Neural cell (in vitro differentiated cells): Measurements from ENCODE around the gene BACE1-AS. TPM values are rescaled to one million over a fixed set of nuclear protein-coding genes. Genes with fewer than 3 reads are reported as not detected.

Experiments
- H2AFZ ChIP-seq: fragments of 200-600, 300-800 bp; sonication (generic), shearing (Covaris generic); 2 replicates; pipeline ENCODE4 v1.6.0; 2014; ENCODE audit warnings: low read depth, mild to moderate bottlenecking, antibody characterized with exemption, low read length, moderate library complexity
- H3F3A ChIP-seq: fragments of 200-600 bp; shearing (Covaris generic); 2 replicates; pipeline ENCODE4 v1.6.1; 2016; ENCODE audit warnings: mild to moderate bottlenecking, moderate library complexity, mixed read lengths, antibody characterized with exemption, low read length; ENCODE audit not compliant: insufficient read depth, poor library complexity, severe bottlenecking
- H3K27ac ChIP-seq: fragments of 200-600, 300-800 bp; sonication (generic), shearing (Covaris generic); 2 replicates; pipeline ENCODE4 v1.5.1; 2014; ENCODE audit warnings: mild to moderate bottlenecking, low read length, moderate library complexity
- H3K27me3 ChIP-seq: fragments of 300-800, 200-600 bp; sonication (generic), shearing (Covaris generic); 2 replicates; pipeline ENCODE4 v1.6.0; 2014; ENCODE audit warnings: mild to moderate bottlenecking, low read depth, low read length, moderate library complexity; ENCODE audit not compliant: insufficient read depth
- H3K36me3 ChIP-seq: fragments of 300-800, 200-600 bp; sonication (generic), shearing (Covaris generic); 2 replicates; pipeline ENCODE4 v1.5.1; 2014; ENCODE audit warnings: mild to moderate bottlenecking, antibody characterized with exemption, low read length, moderate library complexity; ENCODE audit not compliant: insufficient read depth
- H3K4me2 ChIP-seq: fragments of 300-800, 200-600 bp; sonication (generic), shearing (Covaris generic); 2 replicates; pipeline ENCODE4 v1.6.0; 2014; ENCODE audit warnings: mild to moderate bottlenecking, low read length
- H3K4me3 ChIP-seq: fragments of 300-800, 200-600 bp; sonication (generic), shearing (Covaris generic); 2 replicates; pipeline ENCODE4 v1.5.1; 2014; ENCODE audit warnings: mild to moderate bottlenecking, low read length, moderate library complexity
- H3K79me2 ChIP-seq: fragments of 200-600 bp; shearing (Covaris generic); replicated peaks from 2 replicates; pipeline ENCODE4 v1.6.0; 2014; ENCODE audit warnings: mild to moderate bottlenecking, low read length, moderate library complexity; ENCODE audit not compliant: insufficient read depth
- H3K9ac ChIP-seq: fragments of 300-800, 200-600 bp; sonication (generic), shearing (Covaris generic); 2 replicates; pipeline ENCODE4 v1.6.1; 2016; ENCODE audit warnings: mild to moderate bottlenecking, low read length, mixed read lengths
- H3K9me2 ChIP-seq: fragments of 200-600 bp; shearing (Covaris generic); 2 replicates; pipeline ENCODE4 v1.6.1; 2016; ENCODE audit warnings: mild to moderate bottlenecking, low read length, mixed read lengths; ENCODE audit not compliant: insufficient read depth
- H3K9me3 ChIP-seq: fragments of 200-600, 300-800 bp; sonication (generic), shearing (Covaris generic); 2 replicates; pipeline ENCODE4 v1.6.1; 2016; ENCODE audit warnings: mild to moderate bottlenecking, mixed run types, low read length, moderate library complexity, mixed read lengths
- H4K20me1 ChIP-seq: fragments of 200-600 bp; shearing (Covaris generic); 2 replicates; pipeline ENCODE4 v1.6.1; 2016; ENCODE audit warnings: mild to moderate bottlenecking, mixed run types; ENCODE audit not compliant: insufficient read depth
- EP300 ChIP-seq: fragments of 450-650 bp; conservative IDR thresholded peaks from 2 replicates; pipeline ENCODE4 v1.6.1; 2014; ENCODE audit warnings: antibody characterized with exemption, mild to moderate bottlenecking, moderate library complexity; ENCODE audit not compliant: poor library complexity, severe bottlenecking
- EZH2 ChIP-seq: fragments of 200-600, 300-800 bp; shearing (Covaris generic), sonication (generic); IDR thresholded peaks from 2 replicates; pipeline ENCODE4 v1.6.1; 2014; ENCODE audit warnings: antibody characterized with exemption, low read length, borderline replicate concordance, mild to moderate bottlenecking; ENCODE audit not compliant: insufficient read depth, poor library complexity, severe bottlenecking
- MXI1 ChIP-seq: fragments of 450-650 bp; conservative IDR thresholded peaks from 2 replicates; pipeline ENCODE4 v1.6.1; 2014; ENCODE audit warnings: antibody characterized with exemption, mild to moderate bottlenecking; ENCODE audit not compliant: poor library complexity, severe bottlenecking
- POLR2AphosphoS5 ChIP-seq: IDR thresholded peaks from 2 replicates; pipeline ENCODE4 v1.6.1; 2012
- RAD21 ChIP-seq: fragments of 450-650 bp; conservative IDR thresholded peaks from 2 replicates; pipeline ENCODE4 v1.6.1; 2014; ENCODE audit warnings: antibody characterized with exemption, mild to moderate bottlenecking, moderate library complexity
- SMC3 ChIP-seq: fragments of 450-650 bp; conservative IDR thresholded peaks from 2 replicates; pipeline ENCODE4 v1.6.1; 2014; ENCODE audit warnings: antibody characterized with exemption, mild to moderate bottlenecking, moderate library complexity; ENCODE audit not compliant: poor library complexity
- TAF1 ChIP-seq: IDR thresholded peaks from 2 replicates; pipeline ENCODE4 v1.6.1; 2012; ENCODE audit warnings: low read depth
- polyA plus RNA-seq: library from polyadenylated mRNA; depleted of rRNA; stranded (reverse); fragments of >200 nt; gene quantifications from 2 replicates; pipeline ENCODE4 v1.2.3, GENCODE V29; 2014
- TF ChIP-seq, protein P1 (sequence below): fragments of 450-650 bp; IDR thresholded peaks from 2 replicates; pipeline ENCODE4 v1.5.1; 2014; ENCODE audit warnings: antibody characterized with exemption, mild to moderate bottlenecking, moderate library complexity; ENCODE audit not compliant: poor library complexity, severe bottlenecking
- TF ChIP-seq, protein P2 (sequence below): IDR thresholded peaks from 2 replicates; pipeline ENCODE4 v1.6.1; 2012; ENCODE audit warnings: borderline replicate concordance

The BACE1-AS gene
- polyA plus RNA-seq, 1 donor from 2014 or later = 3.8 TPM

DNA sequence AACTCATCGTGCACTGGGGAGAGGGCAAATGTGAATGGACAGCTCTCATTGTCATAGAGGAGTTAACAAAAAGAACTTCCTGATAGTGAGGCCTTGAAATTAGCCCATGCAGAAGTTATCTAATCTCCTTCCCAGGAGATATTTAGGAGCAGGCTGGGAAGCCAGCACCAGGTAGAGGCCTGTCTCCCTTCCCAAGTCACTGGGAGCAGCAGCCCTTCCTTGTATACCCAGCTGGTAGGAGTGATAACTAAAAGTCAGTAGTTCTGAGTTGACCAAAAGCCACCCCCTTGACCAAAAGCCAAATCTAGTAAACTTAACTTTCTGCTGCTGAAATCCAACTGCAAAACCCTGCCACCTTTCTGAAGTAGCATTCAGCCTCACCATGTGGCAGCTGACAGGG lies 1.4 kb upstream of the BACE1-AS start:
- Histone ChIP-seq H3K27me3 (no peaks in the 10 kb centered on the region), H3F3A (no peaks in the 10 kb centered on the region), H3K9me3 (no peaks in the 10 kb centered on the region), H3K27ac (no peak overlapping the region), H4K20me1 (no peaks in the 10 kb centered on the region), H3K4me2 (no peak overlapping the region), H2AFZ (no peak overlapping the region), H3K9ac (no peak overlapping the region), H3K79me2 (no peaks in the 10 kb centered on the region), H3K9me2 (no peaks in the 10 kb centered on the region), H3K4me3 (no peak overlapping the region), H3K36me3 (no peaks in the 10 kb centered on the region)
- no peak for TF ChIP-seq TAF1
- TF ChIP-seq POLR2AphosphoS5 = no peak
- no peak for TF ChIP-seq SMC3
- no peak for TF ChIP-seq EZH2
- TF ChIP-seq, protein P1, sequence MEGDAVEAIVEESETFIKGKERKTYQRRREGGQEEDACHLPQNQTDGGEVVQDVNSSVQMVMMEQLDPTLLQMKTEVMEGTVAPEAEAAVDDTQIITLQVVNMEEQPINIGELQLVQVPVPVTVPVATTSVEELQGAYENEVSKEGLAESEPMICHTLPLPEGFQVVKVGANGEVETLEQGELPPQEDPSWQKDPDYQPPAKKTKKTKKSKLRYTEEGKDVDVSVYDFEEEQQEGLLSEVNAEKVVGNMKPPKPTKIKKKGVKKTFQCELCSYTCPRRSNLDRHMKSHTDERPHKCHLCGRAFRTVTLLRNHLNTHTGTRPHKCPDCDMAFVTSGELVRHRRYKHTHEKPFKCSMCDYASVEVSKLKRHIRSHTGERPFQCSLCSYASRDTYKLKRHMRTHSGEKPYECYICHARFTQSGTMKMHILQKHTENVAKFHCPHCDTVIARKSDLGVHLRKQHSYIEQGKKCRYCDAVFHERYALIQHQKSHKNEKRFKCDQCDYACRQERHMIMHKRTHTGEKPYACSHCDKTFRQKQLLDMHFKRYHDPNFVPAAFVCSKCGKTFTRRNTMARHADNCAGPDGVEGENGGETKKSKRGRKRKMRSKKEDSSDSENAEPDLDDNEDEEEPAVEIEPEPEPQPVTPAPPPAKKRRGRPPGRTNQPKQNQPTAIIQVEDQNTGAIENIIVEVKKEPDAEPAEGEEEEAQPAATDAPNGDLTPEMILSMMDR = no peak
- TF ChIP-seq EP300 = no peak
- TF ChIP-seq, protein P2, sequence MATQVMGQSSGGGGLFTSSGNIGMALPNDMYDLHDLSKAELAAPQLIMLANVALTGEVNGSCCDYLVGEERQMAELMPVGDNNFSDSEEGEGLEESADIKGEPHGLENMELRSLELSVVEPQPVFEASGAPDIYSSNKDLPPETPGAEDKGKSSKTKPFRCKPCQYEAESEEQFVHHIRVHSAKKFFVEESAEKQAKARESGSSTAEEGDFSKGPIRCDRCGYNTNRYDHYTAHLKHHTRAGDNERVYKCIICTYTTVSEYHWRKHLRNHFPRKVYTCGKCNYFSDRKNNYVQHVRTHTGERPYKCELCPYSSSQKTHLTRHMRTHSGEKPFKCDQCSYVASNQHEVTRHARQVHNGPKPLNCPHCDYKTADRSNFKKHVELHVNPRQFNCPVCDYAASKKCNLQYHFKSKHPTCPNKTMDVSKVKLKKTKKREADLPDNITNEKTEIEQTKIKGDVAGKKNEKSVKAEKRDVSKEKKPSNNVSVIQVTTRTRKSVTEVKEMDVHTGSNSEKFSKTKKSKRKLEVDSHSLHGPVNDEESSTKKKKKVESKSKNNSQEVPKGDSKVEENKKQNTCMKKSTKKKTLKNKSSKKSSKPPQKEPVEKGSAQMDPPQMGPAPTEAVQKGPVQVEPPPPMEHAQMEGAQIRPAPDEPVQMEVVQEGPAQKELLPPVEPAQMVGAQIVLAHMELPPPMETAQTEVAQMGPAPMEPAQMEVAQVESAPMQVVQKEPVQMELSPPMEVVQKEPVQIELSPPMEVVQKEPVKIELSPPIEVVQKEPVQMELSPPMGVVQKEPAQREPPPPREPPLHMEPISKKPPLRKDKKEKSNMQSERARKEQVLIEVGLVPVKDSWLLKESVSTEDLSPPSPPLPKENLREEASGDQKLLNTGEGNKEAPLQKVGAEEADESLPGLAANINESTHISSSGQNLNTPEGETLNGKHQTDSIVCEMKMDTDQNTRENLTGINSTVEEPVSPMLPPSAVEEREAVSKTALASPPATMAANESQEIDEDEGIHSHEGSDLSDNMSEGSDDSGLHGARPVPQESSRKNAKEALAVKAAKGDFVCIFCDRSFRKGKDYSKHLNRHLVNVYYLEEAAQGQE = no peak
- TF ChIP-seq MXI1 = no peak
- no peak for TF ChIP-seq RAD21

DNA sequence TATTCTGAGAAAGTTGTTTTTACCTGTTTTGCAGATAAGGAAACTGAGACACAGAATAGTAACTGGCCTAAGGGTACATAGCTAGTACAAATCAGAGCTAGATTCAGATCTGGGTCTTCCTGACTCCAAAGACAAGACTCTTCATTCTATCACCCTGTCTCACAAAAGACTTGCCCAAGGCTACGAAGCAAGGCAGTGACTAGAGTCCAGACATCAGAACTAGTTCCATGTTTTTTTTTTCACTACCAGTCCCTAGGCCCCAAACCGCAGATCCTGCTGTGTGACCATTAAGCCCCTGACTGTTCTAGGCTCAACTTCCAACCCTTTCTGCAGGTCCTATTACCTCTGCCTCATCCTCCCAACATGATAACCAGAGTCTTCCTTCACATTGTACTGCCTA lies 1.5 kb downstream of the BACE1-AS start:
- H3K4me3 ChIP-seq = no peak overlapping the region
- no peaks in the 10 kb centered on the region for H4K20me1 ChIP-seq
- H2AFZ ChIP-seq = no peak overlapping the region
- H3K36me3 ChIP-seq = no peaks in the 10 kb centered on the region
- no peak overlapping the region for H3K27ac ChIP-seq
- H3K9me2 ChIP-seq = no peaks in the 10 kb centered on the region
- H3K9me3 ChIP-seq = no peaks in the 10 kb centered on the region
- no peak overlapping the region for H3K9ac ChIP-seq
- TF ChIP-seq, protein P2 = no peak
- TF ChIP-seq SMC3 (no peak), EZH2 (no peak), RAD21 (no peak), POLR2AphosphoS5 (no peak), EP300 (no peak), TAF1 (no peak), MXI1 (no peak)
- TF ChIP-seq, protein P1 = no peak
- H3K79me2 ChIP-seq = no peaks in the 10 kb centered on the region
- no peak overlapping the region for H3K4me2 ChIP-seq
- H3K27me3 ChIP-seq = no peaks in the 10 kb centered on the region
- no peaks in the 10 kb centered on the region for H3F3A ChIP-seq
